GM12873 (cell line): ENCODE data around the gene SLCO4A1.

Source experiments
- CTCF ChIP-seq: IDR thresholded peaks from 2 replicates; pipeline ENCODE4 v1.5.1; 2012; ENCODE audit warnings: low read depth, mild to moderate bottlenecking, moderate library complexity, low read length, control low read depth; ENCODE audit not compliant: insufficient read depth; ENCODE audit errors: missing control alignments

SLCO4A1 gene

GRCh38 chr20:62682912-62683517 lies 40.7 kb downstream of the SLCO4A1 start:
- TF ChIP-seq CTCF, result no peak

- TF ChIP-seq CTCF, result no peak
Observed at GRCh38 chr20:62684981-62685380, 42.7 kb downstream of the SLCO4A1 start.

GRCh38 chr20:62685781-62686555 lies 43.7 kb downstream of the SLCO4A1 start:
- no peak for TF ChIP-seq CTCF

- no peak for TF ChIP-seq CTCF
Observed at GRCh38 chr20:62686869-62687830, 44.8 kb downstream of the SLCO4A1 start.

GRCh38 chr20:62688083-62688482 lies 45.8 kb downstream of the SLCO4A1 start:
- no peak for TF ChIP-seq CTCF

- TF ChIP-seq CTCF, result no peak
Observed at GRCh38 chr20:62688855-62689460, 46.7 kb downstream of the SLCO4A1 start.
